ENCODE results near the gene STKLD1.

The STKLD1 gene

GRCh38 chr9:133367778-133368177, 8.4 kb upstream of the STKLD1 start (continued):
- TF ChIP-seq, protein P1, sequence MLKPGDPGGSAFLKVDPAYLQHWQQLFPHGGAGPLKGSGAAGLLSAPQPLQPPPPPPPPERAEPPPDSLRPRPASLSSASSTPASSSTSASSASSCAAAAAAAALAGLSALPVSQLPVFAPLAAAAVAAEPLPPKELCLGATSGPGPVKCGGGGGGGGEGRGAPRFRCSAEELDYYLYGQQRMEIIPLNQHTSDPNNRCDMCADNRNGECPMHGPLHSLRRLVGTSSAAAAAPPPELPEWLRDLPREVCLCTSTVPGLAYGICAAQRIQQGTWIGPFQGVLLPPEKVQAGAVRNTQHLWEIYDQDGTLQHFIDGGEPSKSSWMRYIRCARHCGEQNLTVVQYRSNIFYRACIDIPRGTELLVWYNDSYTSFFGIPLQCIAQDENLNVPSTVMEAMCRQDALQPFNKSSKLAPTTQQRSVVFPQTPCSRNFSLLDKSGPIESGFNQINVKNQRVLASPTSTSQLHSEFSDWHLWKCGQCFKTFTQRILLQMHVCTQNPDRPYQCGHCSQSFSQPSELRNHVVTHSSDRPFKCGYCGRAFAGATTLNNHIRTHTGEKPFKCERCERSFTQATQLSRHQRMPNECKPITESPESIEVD (tag by site-specific recombination; IDR thresholded peaks at IDR 0.05), result no peak
- TF ChIP-seq, protein P2, sequence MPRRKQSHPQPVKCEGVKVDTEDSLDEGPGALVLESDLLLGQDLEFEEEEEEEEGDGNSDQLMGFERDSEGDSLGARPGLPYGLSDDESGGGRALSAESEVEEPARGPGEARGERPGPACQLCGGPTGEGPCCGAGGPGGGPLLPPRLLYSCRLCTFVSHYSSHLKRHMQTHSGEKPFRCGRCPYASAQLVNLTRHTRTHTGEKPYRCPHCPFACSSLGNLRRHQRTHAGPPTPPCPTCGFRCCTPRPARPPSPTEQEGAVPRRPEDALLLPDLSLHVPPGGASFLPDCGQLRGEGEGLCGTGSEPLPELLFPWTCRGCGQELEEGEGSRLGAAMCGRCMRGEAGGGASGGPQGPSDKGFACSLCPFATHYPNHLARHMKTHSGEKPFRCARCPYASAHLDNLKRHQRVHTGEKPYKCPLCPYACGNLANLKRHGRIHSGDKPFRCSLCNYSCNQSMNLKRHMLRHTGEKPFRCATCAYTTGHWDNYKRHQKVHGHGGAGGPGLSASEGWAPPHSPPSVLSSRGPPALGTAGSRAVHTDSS (tag by site-specific recombination; IDR thresholded peaks at IDR 0.05), result no peak
- no peak for TF ChIP-seq ZSCAN16 (tag by site-specific recombination; IDR thresholded peaks at IDR 0.05)
- TF ChIP-seq ZNF600 (tag by site-specific recombination; IDR thresholded peaks at IDR 0.05), result no peak
- TF ChIP-seq ZNF221 (tag by site-specific recombination; IDR thresholded peaks at IDR 0.05; ENCODE audit: borderline replicate concordance), result no peak
- no peak for TF ChIP-seq ZNF19 (tag by site-specific recombination; IDR thresholded peaks at IDR 0.05; ENCODE audit: low read depth)
- no peak for TF ChIP-seq KLF9 (tag by site-specific recombination; IDR thresholded peaks at IDR 0.05; ENCODE audit: low read depth)

GRCh38 chr9:133368249-133368881, 7.8 kb upstream of the STKLD1 start:
- H3K27ac ChIP-seq (ENCODE audit: extremely low read depth, low read depth, low read length), result no peak overlapping the region
- H3K4me1 ChIP-seq (ENCODE audit: control insufficient read depth, insufficient read depth, low read length), result no peaks in the 10 kb centered on the region
- CTCF ChIA-PET, result interaction anchor here (1.1 to 1.5 kb wide), 2 partner anchors 9 to 118 kb away, joined by 4 read pairs; no protein-coding TSS in a partner anchor
- H3K4me3 ChIP-seq (ENCODE audit: low read depth, low read length), result no peak overlapping the region
- H3K36me3 ChIP-seq (ENCODE audit: control insufficient read depth in 2 of 2, insufficient read depth in 1 of 2, low read length in 2 of 2), result peaks cover 4 to 93% of the 10 kb centered on the region in 2 experiments
- no peaks in the 10 kb centered on the region for H3K9me3 ChIP-seq (ENCODE audit: control insufficient read depth, insufficient read depth, low read depth, low read length)
- POLR2A ChIA-PET, result interaction anchor here (1.6 kb wide), 1 partner anchor 15 kb away, joined by 4 read pairs; no protein-coding TSS in a partner anchor
- no peak for TF ChIP-seq ZNF670 (tag by site-specific recombination; IDR thresholded peaks at IDR 0.05; ENCODE audit: low read depth)
- TF ChIP-seq ZNF416 (tag by site-specific recombination; IDR thresholded peaks at IDR 0.05), result no peak
- 0 out of 2 replicates have a peak, but pooled peaks have one; percentile 46 for TF ChIP-seq ZEB2 (tag by site-specific recombination; IDR thresholded peaks at IDR 0.05)
- TF ChIP-seq ZNF221 (tag by site-specific recombination; IDR thresholded peaks at IDR 0.05; ENCODE audit: borderline replicate concordance), result no peak
- peak; percentile 85 for TF ChIP-seq ZIC2 (tag by site-specific recombination; IDR thresholded peaks at IDR 0.05)
- TF ChIP-seq HOXD13 (CRISPR knock-in tag; IDR thresholded peaks at IDR 0.05; ENCODE audit: borderline replicate concordance), result no peak
- TF ChIP-seq OSR2 (tag by site-specific recombination; IDR thresholded peaks at IDR 0.05), result peak; percentile 19; the same call in 1 of the 2 replicates
- no peak for TF ChIP-seq ZBTB11 (tag by site-specific recombination; conservative IDR thresholded peaks at IDR 0.05; ENCODE audit: low read depth)
- no peak for TF ChIP-seq ZNF768 (tag by site-specific recombination; IDR thresholded peaks at IDR 0.05)
- TF ChIP-seq IKZF3 (tag by site-specific recombination; IDR thresholded peaks at IDR 0.05), result peak; percentile 35; the same call in 1 of the 2 replicates
- TF ChIP-seq GFI1B (tag by site-specific recombination; IDR thresholded peaks at IDR 0.05), result peak; percentile 95
- TF ChIP-seq ZNF629 (tag by site-specific recombination; IDR thresholded peaks at IDR 0.05), result peak; percentile 72
- 0 out of 2 replicates have a peak, but pooled peaks have one; percentile 24 for TF ChIP-seq SP7 (tag by site-specific recombination; IDR thresholded peaks at IDR 0.05)
- TF ChIP-seq, protein P3, sequence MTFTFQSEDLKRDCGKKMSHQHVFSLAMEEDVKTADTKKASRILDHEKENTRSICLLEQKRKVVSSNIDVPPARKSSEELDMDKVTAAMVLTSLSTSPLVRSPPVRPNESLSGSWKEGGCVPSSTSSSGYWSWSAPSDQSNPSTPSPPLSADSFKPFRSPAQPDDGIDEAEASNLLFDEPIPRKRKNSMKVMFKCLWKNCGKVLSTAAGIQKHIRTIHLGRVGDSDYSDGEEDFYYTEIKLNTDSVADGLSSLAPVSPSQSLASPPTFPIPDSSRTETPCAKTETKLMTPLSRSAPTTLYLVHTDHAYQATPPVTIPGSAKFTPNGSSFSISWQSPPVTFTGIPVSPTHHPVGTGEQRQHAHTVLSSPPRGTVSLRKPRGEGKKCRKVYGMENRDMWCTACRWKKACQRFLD (tag by site-specific recombination; IDR thresholded peaks at IDR 0.05), result no peak
- TF ChIP-seq, protein P4, sequence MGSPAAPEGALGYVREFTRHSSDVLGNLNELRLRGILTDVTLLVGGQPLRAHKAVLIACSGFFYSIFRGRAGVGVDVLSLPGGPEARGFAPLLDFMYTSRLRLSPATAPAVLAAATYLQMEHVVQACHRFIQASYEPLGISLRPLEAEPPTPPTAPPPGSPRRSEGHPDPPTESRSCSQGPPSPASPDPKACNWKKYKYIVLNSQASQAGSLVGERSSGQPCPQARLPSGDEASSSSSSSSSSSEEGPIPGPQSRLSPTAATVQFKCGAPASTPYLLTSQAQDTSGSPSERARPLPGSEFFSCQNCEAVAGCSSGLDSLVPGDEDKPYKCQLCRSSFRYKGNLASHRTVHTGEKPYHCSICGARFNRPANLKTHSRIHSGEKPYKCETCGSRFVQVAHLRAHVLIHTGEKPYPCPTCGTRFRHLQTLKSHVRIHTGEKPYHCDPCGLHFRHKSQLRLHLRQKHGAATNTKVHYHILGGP (tag by site-specific recombination; IDR thresholded peaks at IDR 0.05), result peak; percentile 43; the same call in 1 of the 2 replicates
- peak; percentile 56; the same call in 1 of the 2 replicates for TF ChIP-seq REST (tag by site-specific recombination; IDR thresholded peaks at IDR 0.05)
- TF ChIP-seq ZNF843 (tag by site-specific recombination; IDR thresholded peaks at IDR 0.05), result 0 out of 2 replicates have a peak, but pooled peaks have one; percentile 30
